Aortic smooth muscle cell (primary cell): Measurements from ENCODE around the gene PTF1A. TPM values are rescaled to one million over a fixed set of nuclear protein-coding genes. Genes with fewer than 3 reads are reported as not detected.

Source experiments
- total RNA-seq: library from RNA; depleted of rRNA; stranded (reverse); fragments of >200 nt; gene quantifications from 2 replicates; pipeline ENCODE4 v1.2.3, GENCODE V29; 2014

Gene PTF1A
- not detected in 2 replicates for total RNA-seq

GRCh38 chr10:23191764-23192711 lies at the start of gene PTF1A:
PTF1A (plus strand) TSS chr10:23192312; CDS start chr10:23192531, 219 bp downstream.

Other genes with a start within 250 kb of the PTF1A start
- gene MSRB2, start 96.7 kb upstream of the PTF1A start, total RNA-seq: 14.1 and 15.0 TPM in 2 replicates
- gene C10orf67, start 152.5 kb downstream of the PTF1A start, total RNA-seq: not detected in 2 replicates
- gene OTUD1, start 246.8 kb downstream of the PTF1A start, total RNA-seq: 4.2 and 4.5 TPM in 2 replicates